ENCODE results near the gene C1orf159. TPM values are rescaled to one million over a fixed set of nuclear protein-coding genes. Genes with fewer than 3 reads are reported as not detected.

C1orf159 gene
- total and polyA plus RNA-seq, 2 experiments from 2014 or later, result 9.6 to 21.5 TPM

DNA sequence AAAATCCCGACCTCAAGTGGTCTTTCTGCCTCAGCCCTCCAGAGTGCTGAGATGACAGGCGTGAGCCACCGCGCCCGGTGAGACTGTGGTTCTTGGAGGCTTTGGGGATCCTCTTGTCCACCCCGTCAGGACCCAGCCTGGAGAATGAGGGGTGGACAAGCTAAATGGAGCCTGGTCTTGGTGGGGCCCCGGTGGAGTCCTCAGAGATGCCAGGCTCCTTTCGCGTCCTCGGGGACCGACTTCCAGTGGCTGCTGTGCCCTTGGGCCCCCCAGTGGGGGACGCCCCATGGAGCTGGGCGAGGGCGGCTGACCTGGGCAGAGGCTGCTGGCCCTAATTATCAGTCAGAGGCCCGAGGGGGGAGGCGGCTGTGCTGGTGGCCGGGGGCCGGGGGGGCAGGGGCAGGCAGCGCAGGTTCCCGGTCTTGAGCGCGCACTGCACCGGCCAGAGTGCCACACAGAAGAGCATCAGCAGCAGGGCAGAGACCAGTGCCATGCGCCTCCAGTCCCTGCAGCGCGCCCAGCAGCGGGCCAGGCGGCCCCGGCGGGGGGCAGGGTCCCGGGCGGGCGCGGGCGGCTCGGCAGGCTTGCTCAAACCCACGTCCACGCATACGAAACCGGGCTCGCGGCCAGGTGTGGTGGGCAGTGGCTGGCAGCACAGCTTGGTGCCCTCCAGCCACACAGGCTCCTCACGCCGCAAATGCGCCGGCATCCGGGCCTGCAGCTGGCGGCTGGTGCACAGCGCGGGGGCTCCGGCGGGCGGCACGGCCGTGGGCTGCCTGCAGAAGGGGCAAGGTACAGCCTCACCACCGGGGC, 44.2 kb downstream of the C1orf159 start:
- peaks cover 20% of the 10 kb centered on the region; the same call in 1 of the 2 replicates for H3K27me3 ChIP-seq (ENCODE audit: insufficient read depth)
- no peaks in the 10 kb centered on the region; the same call in 1 of the 2 replicates for H4K20me1 ChIP-seq (replicated peaks; ENCODE audit: insufficient read depth)
- Mint-ChIP-seq H3K27me3 (ENCODE audit: insufficient read depth, low read depth, poor library complexity) (peaks cover 14% of the 10 kb centered on the region), H3K36me3 (ENCODE audit: low read depth) (no peaks in the 10 kb centered on the region), H3K4me3 (no peak overlapping the region), H3K27ac (no peak overlapping the region), H3K9me3 (no peaks in the 10 kb centered on the region), H3K4me1 (no peaks in the 10 kb centered on the region)
- no peak for DNase-seq (ENCODE audit: low spot score)
- no peak overlapping the region for H3K4me3 ChIP-seq
- peaks cover 6% of the 10 kb centered on the region; the same call in 1 of the 2 replicates for H3K4me1 ChIP-seq (ENCODE audit: insufficient read depth)
- no peak for TF ChIP-seq JUNB (IDR thresholded peaks at IDR 0.05; ENCODE audit: unreplicated experiment)
- TF ChIP-seq NANOG (IDR thresholded peaks at IDR 0.05; ENCODE audit: borderline replicate concordance), result no peak
- no peak for TF ChIP-seq EZH2 (IDR thresholded peaks at IDR 0.05; ENCODE audit: low read depth, unreplicated experiment)
- TF ChIP-seq, protein P1, sequence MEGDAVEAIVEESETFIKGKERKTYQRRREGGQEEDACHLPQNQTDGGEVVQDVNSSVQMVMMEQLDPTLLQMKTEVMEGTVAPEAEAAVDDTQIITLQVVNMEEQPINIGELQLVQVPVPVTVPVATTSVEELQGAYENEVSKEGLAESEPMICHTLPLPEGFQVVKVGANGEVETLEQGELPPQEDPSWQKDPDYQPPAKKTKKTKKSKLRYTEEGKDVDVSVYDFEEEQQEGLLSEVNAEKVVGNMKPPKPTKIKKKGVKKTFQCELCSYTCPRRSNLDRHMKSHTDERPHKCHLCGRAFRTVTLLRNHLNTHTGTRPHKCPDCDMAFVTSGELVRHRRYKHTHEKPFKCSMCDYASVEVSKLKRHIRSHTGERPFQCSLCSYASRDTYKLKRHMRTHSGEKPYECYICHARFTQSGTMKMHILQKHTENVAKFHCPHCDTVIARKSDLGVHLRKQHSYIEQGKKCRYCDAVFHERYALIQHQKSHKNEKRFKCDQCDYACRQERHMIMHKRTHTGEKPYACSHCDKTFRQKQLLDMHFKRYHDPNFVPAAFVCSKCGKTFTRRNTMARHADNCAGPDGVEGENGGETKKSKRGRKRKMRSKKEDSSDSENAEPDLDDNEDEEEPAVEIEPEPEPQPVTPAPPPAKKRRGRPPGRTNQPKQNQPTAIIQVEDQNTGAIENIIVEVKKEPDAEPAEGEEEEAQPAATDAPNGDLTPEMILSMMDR (conservative IDR thresholded peaks at IDR 0.05; ENCODE audit: low read depth in 2 of 2), result no peak
- no peak for TF ChIP-seq ZNF331 (CRISPR knock-in tag; IDR thresholded peaks at IDR 0.05; ENCODE audit: low read depth)
- TF ChIP-seq STAT1 (IDR thresholded peaks at IDR 0.05; ENCODE audit: unreplicated experiment), result no peak
- TF ChIP-seq, protein P2, sequence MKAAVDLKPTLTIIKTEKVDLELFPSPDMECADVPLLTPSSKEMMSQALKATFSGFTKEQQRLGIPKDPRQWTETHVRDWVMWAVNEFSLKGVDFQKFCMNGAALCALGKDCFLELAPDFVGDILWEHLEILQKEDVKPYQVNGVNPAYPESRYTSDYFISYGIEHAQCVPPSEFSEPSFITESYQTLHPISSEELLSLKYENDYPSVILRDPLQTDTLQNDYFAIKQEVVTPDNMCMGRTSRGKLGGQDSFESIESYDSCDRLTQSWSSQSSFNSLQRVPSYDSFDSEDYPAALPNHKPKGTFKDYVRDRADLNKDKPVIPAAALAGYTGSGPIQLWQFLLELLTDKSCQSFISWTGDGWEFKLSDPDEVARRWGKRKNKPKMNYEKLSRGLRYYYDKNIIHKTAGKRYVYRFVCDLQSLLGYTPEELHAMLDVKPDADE (IDR thresholded peaks at IDR 0.05), result no peak
- TF ChIP-seq, protein P3, sequence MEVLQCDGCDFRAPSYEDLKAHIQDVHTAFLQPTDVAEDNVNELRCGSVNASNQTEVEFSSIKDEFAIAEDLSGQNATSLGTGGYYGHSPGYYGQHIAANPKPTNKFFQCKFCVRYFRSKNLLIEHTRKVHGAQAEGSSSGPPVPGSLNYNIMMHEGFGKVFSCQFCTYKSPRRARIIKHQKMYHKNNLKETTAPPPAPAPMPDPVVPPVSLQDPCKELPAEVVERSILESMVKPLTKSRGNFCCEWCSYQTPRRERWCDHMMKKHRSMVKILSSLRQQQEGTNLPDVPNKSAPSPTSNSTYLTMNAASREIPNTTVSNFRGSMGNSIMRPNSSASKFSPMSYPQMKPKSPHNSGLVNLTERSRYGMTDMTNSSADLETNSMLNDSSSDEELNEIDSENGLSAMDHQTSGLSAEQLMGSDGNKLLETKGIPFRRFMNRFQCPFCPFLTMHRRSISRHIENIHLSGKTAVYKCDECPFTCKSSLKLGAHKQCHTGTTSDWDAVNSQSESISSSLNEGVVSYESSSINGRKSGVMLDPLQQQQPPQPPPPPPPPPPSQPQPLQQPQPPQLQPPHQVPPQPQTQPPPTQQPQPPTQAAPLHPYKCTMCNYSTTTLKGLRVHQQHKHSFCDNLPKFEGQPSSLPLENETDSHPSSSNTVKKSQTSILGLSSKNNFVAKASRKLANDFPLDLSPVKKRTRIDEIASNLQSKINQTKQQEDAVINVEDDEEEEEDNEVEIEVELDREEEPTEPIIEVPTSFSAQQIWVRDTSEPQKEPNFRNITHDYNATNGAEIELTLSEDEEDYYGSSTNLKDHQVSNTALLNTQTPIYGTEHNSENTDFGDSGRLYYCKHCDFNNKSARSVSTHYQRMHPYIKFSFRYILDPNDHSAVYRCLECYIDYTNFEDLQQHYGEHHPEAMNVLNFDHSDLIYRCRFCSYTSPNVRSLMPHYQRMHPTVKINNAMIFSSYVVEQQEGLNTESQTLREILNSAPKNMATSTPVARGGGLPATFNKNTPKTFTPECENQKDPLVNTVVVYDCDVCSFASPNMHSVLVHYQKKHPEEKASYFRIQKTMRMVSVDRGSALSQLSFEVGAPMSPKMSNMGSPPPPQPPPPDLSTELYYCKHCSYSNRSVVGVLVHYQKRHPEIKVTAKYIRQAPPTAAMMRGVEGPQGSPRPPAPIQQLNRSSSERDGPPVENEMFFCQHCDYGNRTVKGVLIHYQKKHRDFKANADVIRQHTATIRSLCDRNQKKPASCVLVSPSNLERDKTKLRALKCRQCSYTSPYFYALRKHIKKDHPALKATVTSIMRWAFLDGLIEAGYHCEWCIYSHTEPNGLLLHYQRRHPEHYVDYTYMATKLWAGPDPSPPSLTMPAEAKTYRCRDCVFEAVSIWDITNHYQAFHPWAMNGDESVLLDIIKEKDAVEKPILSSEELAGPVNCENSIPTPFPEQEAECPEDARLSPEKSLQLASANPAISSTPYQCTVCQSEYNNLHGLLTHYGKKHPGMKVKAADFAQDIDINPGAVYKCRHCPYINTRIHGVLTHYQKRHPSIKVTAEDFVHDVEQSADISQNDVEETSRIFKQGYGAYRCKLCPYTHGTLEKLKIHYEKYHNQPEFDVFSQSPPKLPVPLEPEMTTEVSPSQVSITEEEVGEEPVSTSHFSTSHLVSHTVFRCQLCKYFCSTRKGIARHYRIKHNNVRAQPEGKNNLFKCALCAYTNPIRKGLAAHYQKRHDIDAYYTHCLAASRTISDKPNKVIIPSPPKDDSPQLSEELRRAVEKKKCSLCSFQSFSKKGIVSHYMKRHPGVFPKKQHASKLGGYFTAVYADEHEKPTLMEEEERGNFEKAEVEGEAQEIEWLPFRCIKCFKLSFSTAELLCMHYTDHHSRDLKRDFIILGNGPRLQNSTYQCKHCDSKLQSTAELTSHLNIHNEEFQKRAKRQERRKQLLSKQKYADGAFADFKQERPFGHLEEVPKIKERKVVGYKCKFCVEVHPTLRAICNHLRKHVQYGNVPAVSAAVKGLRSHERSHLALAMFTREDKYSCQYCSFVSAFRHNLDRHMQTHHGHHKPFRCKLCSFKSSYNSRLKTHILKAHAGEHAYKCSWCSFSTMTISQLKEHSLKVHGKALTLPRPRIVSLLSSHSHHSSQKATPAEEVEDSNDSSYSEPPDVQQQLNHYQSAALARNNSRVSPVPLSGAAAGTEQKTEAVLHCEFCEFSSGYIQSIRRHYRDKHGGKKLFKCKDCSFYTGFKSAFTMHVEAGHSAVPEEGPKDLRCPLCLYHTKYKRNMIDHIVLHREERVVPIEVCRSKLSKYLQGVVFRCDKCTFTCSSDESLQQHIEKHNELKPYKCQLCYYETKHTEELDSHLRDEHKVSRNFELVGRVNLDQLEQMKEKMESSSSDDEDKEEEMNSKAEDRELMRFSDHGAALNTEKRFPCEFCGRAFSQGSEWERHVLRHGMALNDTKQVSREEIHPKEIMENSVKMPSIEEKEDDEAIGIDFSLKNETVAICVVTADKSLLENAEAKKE (CRISPR knock-in tag; IDR thresholded peaks at IDR 0.05), result no peak
- TF ChIP-seq POLR2AphosphoS5 (IDR thresholded peaks at IDR 0.05; ENCODE audit: low read depth), result no peak
- TF ChIP-seq EZH2phosphoT487 (IDR thresholded peaks at IDR 0.05; ENCODE audit: unreplicated experiment), result no peak
- TF ChIP-seq, protein P4, sequence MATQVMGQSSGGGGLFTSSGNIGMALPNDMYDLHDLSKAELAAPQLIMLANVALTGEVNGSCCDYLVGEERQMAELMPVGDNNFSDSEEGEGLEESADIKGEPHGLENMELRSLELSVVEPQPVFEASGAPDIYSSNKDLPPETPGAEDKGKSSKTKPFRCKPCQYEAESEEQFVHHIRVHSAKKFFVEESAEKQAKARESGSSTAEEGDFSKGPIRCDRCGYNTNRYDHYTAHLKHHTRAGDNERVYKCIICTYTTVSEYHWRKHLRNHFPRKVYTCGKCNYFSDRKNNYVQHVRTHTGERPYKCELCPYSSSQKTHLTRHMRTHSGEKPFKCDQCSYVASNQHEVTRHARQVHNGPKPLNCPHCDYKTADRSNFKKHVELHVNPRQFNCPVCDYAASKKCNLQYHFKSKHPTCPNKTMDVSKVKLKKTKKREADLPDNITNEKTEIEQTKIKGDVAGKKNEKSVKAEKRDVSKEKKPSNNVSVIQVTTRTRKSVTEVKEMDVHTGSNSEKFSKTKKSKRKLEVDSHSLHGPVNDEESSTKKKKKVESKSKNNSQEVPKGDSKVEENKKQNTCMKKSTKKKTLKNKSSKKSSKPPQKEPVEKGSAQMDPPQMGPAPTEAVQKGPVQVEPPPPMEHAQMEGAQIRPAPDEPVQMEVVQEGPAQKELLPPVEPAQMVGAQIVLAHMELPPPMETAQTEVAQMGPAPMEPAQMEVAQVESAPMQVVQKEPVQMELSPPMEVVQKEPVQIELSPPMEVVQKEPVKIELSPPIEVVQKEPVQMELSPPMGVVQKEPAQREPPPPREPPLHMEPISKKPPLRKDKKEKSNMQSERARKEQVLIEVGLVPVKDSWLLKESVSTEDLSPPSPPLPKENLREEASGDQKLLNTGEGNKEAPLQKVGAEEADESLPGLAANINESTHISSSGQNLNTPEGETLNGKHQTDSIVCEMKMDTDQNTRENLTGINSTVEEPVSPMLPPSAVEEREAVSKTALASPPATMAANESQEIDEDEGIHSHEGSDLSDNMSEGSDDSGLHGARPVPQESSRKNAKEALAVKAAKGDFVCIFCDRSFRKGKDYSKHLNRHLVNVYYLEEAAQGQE (IDR thresholded peaks at IDR 0.05; ENCODE audit: unreplicated experiment), result no peak
- H2AFZ ChIP-seq, result no peak overlapping the region
- H3K9me2 ChIP-seq (ENCODE audit: insufficient read depth), result no peaks in the 10 kb centered on the region
- no peak overlapping the region for H3K4me2 ChIP-seq
- no peaks in the 10 kb centered on the region for H3K36me3 ChIP-seq (ENCODE audit: insufficient read depth)
- ATAC-seq, result no peak
- no peak overlapping the region for H3K27ac ChIP-seq (ENCODE audit: low read depth)
- no peaks in the 10 kb centered on the region for H3F3A ChIP-seq (replicated peaks; ENCODE audit: low read depth)
- H3K79me2 ChIP-seq (replicated peaks; ENCODE audit: insufficient read depth), result no peaks in the 10 kb centered on the region
